Activated B cell treated with CpG ODN at 0.5 μM for 24 hours (primary cell): ENCODE measurements around the gene RNF130. TPM values are rescaled to one million over a fixed set of nuclear protein-coding genes. Genes with fewer than 3 reads are reported as not detected.

Experiments
- ATAC-seq: fragments of 200-7000 bp; cut with Tn5 transposase; one replicate; pipeline ENCODE4 v1.10.0; 2021; ENCODE audit warnings: low read depth, mild to moderate bottlenecking, moderate library complexity
- CTCF ChIA-PET: fragments of 350-600 bp; sonication (Branson Sonifier 250); formaldehyde crosslinking; loops from one replicate; lab custom pipeline; 2021; ENCODE audit warnings: antibody characterized with exemption; lab: Charles Lee
- POLR2A ChIA-PET: fragments of 350-600 bp; sonication (Branson Sonifier 250); formaldehyde crosslinking; loops from one replicate; lab custom pipeline; 2021; ENCODE audit warnings: antibody characterized with exemption; lab: Charles Lee
- DNase-seq: peaks from one replicate; pipeline ENCODE4 v3.0.0; 2022
- H3K27ac Mint-ChIP-seq: one replicate; pipeline ENCODE4 v1.8.0; 2020; ENCODE audit warnings: mixed read lengths
- H3K27me3 Mint-ChIP-seq: one replicate; pipeline ENCODE4 v1.8.0; 2021; ENCODE audit warnings: mixed read lengths
- H3K36me3 Mint-ChIP-seq: one replicate; pipeline ENCODE4 v1.8.0; 2021; ENCODE audit warnings: low read depth, mixed read lengths
- H3K4me1 Mint-ChIP-seq: one replicate; pipeline ENCODE4 v1.8.0; 2021; ENCODE audit warnings: mixed read lengths
- H3K4me3 Mint-ChIP-seq: one replicate; pipeline ENCODE4 v1.8.0; 2020; ENCODE audit warnings: mild to moderate bottlenecking, mixed read lengths
- H3K9me3 Mint-ChIP-seq: one replicate; pipeline ENCODE4 v1.8.0; 2020; ENCODE audit warnings: mixed read lengths
- intact Hi-C: fragments of 100-400 bp; cut with micrococcal nuclease; formaldehyde crosslinking; loops from one replicate; pipeline ENCODE4 v1.15.1; 2024
- total RNA-seq: library from RNA; stranded (reverse); gene quantifications from 2 replicates; pipeline ENCODE4 v1.2.3, GENCODE V29; 2022
- TF ChIP-seq, protein P1 (sequence below): fragments of 200-600 bp; IDR thresholded peaks from one replicate; pipeline ENCODE4 v1.8.0; 2022; ENCODE audit warnings: antibody characterized with exemption, mild to moderate bottlenecking

Gene RNF130
- total RNA-seq, 1 donor from 2014 or later: 18.5 TPM

DNA sequence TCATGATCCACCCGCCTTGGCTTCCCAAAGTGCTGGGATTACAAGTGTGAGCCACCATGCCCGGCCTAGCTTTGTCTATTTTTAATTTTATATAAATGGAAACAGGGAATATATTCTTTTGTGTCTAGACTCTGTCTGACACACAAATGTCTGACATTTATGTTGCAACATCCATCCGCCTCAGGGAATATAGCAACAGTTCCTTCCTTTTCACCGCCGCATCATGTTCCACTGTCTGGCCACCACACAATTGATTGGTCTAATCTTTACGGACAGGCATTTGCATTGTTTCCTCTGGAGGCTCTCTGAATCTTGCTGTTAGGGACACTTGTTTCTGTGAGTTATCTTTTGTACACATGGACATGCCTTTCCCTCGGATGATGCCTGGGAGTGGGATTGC, 143.7 kb downstream of the RNF130 start:
- DNase-seq (no peak), ATAC-seq (no peak)
- H3K4me3 Mint-ChIP-seq: no peak overlapping the region
- ChIA-PET CTCF (no interaction called here), POLR2A (no interaction called here)
- peaks cover 4% of the 10 kb centered on the region for H3K9me3 Mint-ChIP-seq
- peaks cover 9% of the 10 kb centered on the region for H3K4me1 Mint-ChIP-seq
- TF ChIP-seq, protein P1, sequence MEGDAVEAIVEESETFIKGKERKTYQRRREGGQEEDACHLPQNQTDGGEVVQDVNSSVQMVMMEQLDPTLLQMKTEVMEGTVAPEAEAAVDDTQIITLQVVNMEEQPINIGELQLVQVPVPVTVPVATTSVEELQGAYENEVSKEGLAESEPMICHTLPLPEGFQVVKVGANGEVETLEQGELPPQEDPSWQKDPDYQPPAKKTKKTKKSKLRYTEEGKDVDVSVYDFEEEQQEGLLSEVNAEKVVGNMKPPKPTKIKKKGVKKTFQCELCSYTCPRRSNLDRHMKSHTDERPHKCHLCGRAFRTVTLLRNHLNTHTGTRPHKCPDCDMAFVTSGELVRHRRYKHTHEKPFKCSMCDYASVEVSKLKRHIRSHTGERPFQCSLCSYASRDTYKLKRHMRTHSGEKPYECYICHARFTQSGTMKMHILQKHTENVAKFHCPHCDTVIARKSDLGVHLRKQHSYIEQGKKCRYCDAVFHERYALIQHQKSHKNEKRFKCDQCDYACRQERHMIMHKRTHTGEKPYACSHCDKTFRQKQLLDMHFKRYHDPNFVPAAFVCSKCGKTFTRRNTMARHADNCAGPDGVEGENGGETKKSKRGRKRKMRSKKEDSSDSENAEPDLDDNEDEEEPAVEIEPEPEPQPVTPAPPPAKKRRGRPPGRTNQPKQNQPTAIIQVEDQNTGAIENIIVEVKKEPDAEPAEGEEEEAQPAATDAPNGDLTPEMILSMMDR: no peak
- no peak overlapping the region for H3K27ac Mint-ChIP-seq
- no peaks in the 10 kb centered on the region for H3K36me3 Mint-ChIP-seq
- H3K27me3 Mint-ChIP-seq: no peaks in the 10 kb centered on the region
- intact Hi-C loops: no loop called here

DNA sequence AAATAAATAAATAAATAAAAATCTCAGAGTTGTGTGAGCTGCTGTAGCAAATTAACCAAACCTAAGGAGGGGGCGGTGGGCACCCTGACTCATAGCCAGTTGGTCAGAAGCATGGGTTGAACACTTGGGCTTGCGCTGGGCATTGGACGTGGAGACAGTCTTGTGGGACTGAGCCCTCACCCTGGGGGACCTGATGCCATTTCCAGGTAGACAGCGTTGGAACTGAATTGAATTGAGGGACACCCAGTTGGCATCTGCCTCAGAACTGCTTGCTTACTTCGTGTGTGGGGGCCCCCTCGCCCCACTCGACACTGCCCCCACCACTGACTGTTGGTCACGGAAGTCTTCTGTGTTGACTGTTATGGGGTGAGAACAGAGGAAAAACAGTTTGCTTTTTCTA, 144.9 kb downstream of the RNF130 start:
- Mint-ChIP-seq H3K36me3 (no peaks in the 10 kb centered on the region), H3K27ac (no peak overlapping the region), H3K27me3 (no peaks in the 10 kb centered on the region), H3K4me3 (no peak overlapping the region), H3K9me3 (peaks cover 4% of the 10 kb centered on the region), H3K4me1 (peaks cover 10% of the 10 kb centered on the region)
- CTCF ChIA-PET: no interaction called here
- intact Hi-C loops: no loop called here
- ATAC-seq (no peak), DNase-seq (no peak)
- POLR2A ChIA-PET: no interaction called here
- TF ChIP-seq, protein P1: no peak

- Mint-ChIP-seq H3K27me3 (no peaks in the 10 kb centered on the region), H3K9me3 (peaks cover 4% of the 10 kb centered on the region)
- CTCF ChIA-PET: interaction anchor here (1.2 to 1.4 kb wide), 2 partner anchors 9 to 15 kb away, joined by 3 read pairs; no protein-coding TSS in a partner anchor
Measured at GRCh38 chr5:179923436-179923835, 148.1 kb downstream of the RNF130 start.

GRCh38 chr5:179920175-179920574, 151.4 kb downstream of the RNF130 start:
- POLR2A ChIA-PET: no interaction called here
- Mint-ChIP-seq H3K27me3 (no peaks in the 10 kb centered on the region), H3K9me3 (peaks cover 4% of the 10 kb centered on the region), H3K27ac (no peak overlapping the region), H3K36me3 (no peaks in the 10 kb centered on the region), H3K4me1 (peaks cover 18% of the 10 kb centered on the region), H3K4me3 (no peak overlapping the region)
- ATAC-seq: no peak
- intact Hi-C loops: no loop called here
- no peak for DNase-seq
- TF ChIP-seq, protein P1: no peak
- CTCF ChIA-PET: no interaction called here

More at GRCh38 chr5:179923436-179923835, 148.1 kb downstream of the RNF130 start:
- Mint-ChIP-seq H3K4me3 (no peak overlapping the region), H3K4me1 (peaks cover 10% of the 10 kb centered on the region), H3K36me3 (no peaks in the 10 kb centered on the region), H3K27ac (peak overlapping the region; percentile 77)
- intact Hi-C loops: no loop called here
- ATAC-seq (peak; percentile 75), DNase-seq (no peak)
- TF ChIP-seq, protein P1: no peak
- POLR2A ChIA-PET: interaction anchor here (0.9 to 1.0 kb wide), 2 partner anchors 48 to 191 kb away, joined by 4 read pairs; partner anchors contain the start of gene MAML1

DNA sequence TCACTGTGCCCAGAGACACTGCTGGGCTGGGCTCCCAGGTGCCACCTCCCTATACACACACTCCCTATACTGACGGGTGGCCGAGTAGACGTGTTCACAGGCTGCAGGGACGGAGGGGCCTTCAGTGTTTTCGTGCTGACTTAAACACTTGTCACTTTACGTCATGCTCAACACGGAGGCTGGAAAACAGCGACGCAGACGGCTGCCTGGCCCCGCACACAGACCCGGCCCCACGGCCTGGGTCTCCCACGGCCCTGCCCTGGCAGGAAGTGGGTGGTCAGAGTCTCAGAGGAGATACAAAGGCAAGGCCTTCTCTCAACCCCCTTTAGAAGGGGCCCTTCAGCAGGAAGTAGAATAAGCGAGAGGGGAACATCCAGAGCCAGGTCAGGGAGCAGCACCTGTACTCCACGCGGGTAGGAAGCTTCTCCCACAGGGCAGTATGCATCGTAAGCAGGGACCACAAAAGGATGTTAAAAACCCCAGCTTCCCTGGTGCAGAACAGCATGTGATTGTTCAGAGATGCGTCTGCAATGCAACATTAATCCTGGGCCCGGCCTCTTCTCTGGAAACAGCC, 152.0 kb downstream of the RNF130 start:
- TF ChIP-seq, protein P1: no peak
- intact Hi-C loops: no loop called here
- peaks cover 18% of the 10 kb centered on the region for H3K4me1 Mint-ChIP-seq
- DNase-seq (no peak), ATAC-seq (no peak)
- ChIA-PET POLR2A (no interaction called here), CTCF (no interaction called here)
- H3K27me3 Mint-ChIP-seq: no peaks in the 10 kb centered on the region
- no peaks in the 10 kb centered on the region for H3K36me3 Mint-ChIP-seq
- H3K4me3 Mint-ChIP-seq: no peak overlapping the region
- peaks cover 4% of the 10 kb centered on the region for H3K9me3 Mint-ChIP-seq
- no peak overlapping the region for H3K27ac Mint-ChIP-seq
